SK-N-SH treated with all-trans-retinoic acid at 6 μM for 48 hours (cell line): ENCODE data around the gene PPFIA1.

Experiments
- ARNTL ChIP-seq: fragments of 450-650 bp; formaldehyde crosslinking; IDR thresholded peaks from 2 replicates; pipeline ENCODE4 v1.5.0; 2020; ENCODE audit warnings: low read depth, mild to moderate bottlenecking, moderate library complexity, borderline replicate concordance
- ESRRG ChIP-seq: fragments of 250-450 bp; sonication (Bioruptor Pico); IDR thresholded peaks from 2 replicates; pipeline ENCODE4 v1.6.1; 2021; ENCODE audit warnings: mild to moderate bottlenecking
- RARB ChIP-seq: fragments of 250-450 bp; sonication (Bioruptor Pico); IDR thresholded peaks from 2 replicates; pipeline ENCODE4 v1.8.0; 2021; ENCODE audit warnings: mild to moderate bottlenecking, moderate library complexity
- TCF4 ChIP-seq: fragments of 250-450 bp; sonication (Bioruptor Pico); IDR thresholded peaks from 2 replicates; pipeline ENCODE4 v1.8.0; 2021; ENCODE audit warnings: mild to moderate bottlenecking, moderate library complexity, borderline replicate concordance

DNA sequence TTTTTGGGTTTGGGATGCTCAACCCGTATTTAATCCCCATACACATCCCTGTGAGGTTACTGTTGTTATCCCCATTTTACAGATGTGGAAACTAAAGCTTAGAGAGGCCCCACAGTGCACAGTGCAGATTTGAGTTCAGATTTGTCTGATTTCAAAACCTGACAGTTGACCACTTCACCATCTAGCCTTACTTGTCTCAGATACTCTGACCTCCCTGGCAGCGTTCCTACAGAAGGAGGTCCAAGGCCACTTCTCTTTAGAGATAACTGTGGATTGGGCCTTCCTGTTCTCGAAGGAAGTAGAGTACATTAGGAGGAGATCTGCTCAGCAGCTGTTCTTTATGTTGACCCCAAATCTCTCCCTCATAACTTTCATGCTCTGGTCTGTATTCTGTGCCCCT is 81.2 kb downstream of the PPFIA1 start:
- TF ChIP-seq RARB (CRISPR knock-in tag), result no peak
- TF ChIP-seq ESRRG, result no peak
- no peak for TF ChIP-seq ARNTL (CRISPR knock-in tag)
- TF ChIP-seq TCF4 (CRISPR knock-in tag), result no peak
